Mucosa of gallbladder (tissue), 1 donor: ENCODE measurements around the gene SLC25A23. TPM values are rescaled to one million over a fixed set of nuclear protein-coding genes. Genes with fewer than 3 reads are reported as not detected.
"Not testable (repeated sequence)": the region's sequence is repeated elsewhere in the genome, so short reads cannot be mapped to it uniquely, and the experiment has no call there.

ENCODE experiments used
- DNase-seq: peaks from one replicate; pipeline ENCODE4 v3.0.0-alpha.2; 2020; ENCODE audit warnings: low spot score
- total RNA-seq: library from RNA; stranded (reverse); gene quantifications from one replicate; pipeline ENCODE4 v1.2.1, GENCODE V29; 2021
- donor health status: DM: no; HTN: no; CAD: no.

Gene SLC25A23
- total RNA-seq, 1 donor from 2014 or later, result 101 TPM

DNA sequence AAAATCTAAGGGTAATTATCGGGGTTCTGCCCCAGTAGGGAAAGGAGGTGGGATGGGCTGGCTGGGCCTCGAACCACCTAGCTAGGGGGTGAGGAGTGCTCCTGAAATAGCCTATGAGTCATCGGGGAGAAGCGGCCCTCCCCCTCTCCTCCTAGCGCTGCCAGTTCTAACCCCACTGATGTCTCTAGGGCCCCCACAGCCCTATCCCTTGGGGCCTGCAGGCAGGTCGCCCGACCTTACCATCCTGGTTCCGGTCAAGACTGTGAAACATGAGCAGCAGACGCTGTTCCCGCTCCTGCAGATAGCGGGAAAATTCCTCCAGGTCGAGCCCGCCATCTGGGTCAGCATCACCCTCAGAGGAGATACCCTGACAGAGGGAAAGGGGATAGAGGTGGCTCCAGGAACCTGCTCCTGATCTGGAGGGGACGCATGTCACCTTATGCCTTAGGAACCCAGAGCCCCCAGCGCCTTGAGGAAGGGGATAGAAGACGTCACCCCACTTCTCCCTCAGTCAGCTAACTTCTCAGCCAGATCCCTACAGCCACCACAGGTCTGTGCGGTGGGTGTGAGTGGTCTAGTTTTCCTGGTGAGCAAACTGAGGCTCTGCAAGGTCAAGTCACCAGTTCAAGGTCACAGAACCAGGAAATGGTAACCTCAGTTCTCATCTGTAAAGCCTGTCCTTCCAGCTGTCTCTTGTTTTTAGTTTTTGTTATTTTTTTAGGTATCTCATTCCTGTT, 1.5 kb downstream of the SLC25A23 start:
- no peak for DNase-seq

DNA sequence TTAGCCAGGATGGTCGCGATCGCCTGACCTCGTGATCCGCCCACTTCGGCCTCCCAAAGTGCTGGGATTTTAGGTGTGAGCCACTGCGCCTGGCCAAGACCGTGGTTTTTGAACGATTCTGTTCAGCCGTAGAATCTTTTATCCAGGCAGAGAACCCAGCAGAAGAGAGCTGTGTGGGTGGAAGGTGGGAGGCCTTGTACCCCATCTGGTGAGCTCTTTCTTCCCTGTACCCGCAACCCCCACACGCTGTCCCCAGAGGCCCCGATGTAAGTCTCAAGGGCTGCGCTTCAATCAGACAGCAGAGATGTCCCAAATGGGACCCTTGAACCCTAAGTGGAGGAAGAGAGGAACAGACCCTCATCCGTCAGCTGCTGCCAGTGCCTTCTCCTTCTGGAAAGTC, 3.7 kb downstream of the SLC25A23 start:
- DNase-seq, result no peak

DNA sequence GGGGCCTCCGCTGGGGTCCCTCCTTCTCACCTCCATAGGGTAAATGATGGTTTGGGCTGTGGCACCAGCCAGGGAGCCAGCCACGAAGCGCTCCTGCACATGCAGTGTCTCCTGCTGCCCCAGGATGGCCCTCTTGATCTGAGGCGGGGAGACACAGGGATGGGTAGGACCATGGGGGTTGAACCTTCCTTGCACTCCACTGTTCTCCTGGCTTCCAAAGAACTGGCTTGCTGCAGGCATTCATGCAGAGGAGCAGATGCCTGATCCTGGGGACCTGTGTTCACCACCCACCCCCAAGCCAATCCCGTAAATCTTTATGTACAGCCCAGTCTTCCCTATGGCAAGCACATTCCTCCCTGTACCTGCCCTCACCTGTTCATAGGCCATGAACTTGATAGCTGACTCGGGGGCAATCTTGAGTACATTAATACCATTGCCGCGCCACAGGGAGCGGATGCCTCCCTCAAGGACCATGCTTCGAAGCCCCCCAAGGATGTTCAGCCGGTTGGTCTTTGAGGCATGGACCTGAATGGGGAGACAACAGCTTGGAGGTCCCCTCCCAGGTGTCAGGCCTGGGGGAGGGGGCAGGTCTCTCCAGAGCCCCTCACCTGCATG, 5.5 kb downstream of the SLC25A23 start:
- DNase-seq, result no peak

DNA sequence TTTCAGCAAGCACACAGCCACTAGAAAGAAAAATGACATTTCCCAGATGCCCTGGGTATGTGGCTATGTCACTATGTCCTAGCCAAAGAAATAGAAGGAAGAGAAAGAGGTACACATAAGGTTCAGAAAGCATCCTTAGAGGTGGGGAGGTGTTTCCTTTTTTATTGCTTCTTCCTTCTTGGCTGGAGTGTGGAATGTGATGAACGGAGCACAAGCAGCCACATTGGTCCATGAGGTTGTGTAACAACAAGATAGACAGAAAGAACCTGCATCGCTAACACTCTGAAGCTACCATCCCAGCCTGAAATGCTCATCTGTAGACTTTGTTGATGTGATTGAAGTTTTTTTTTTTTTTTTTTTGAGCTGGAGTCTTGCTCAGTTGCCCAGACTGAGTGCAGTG, 6.7 kb downstream of the SLC25A23 start:
- DNase-seq, result no peak

DNA sequence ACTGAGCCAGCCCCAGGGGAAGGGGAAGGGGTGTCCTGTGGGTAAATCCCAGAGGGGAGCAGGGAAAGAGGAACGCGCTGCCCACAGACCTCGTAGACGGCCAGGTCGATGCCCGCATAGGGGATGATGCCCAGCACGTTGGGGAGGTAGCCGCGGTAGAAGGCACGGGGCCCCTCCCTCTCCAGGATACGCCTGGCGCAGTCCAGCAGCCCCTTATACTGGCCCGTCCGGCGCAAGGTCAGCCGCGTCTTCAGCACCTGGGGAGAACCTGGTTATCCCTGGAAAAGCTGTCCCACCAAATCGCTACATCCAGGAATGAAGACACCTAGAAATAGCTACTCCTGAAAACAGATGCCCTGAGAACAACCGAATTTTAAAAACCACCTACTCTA, 7.4 kb downstream of the SLC25A23 start:
- DNase-seq, result no peak

DNA sequence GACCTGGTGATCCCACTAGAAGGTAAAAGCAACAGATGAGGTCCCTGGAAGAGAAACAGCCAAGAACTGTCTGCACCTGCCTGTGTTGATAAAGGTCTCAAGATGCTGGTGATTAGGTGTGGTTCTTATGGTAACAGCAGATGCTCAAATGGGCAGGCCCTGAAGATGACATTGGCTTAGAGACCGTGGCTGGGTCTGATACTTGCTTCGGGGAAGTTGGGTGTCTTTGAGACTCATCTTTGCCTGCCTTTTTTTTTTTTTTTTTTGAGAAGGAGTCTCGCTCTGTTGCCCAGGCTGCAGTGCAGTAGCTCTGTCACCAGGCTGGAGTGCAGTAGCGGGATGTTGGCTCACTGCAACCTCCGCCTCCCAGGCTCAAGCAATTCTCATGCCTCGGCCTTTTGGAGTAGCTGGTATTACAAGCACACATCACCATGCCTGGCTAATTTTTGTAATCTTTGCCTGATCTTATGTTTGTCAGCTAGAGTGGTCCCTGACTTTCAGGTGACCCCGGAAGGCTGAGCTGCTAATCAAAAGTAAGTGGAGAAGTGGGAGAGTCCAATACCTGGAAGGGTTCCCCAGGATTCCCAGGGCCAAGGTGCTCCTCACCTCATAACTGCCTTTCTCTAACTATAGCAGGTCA, 7.9 kb downstream of the SLC25A23 start:
- no peak for DNase-seq

DNA sequence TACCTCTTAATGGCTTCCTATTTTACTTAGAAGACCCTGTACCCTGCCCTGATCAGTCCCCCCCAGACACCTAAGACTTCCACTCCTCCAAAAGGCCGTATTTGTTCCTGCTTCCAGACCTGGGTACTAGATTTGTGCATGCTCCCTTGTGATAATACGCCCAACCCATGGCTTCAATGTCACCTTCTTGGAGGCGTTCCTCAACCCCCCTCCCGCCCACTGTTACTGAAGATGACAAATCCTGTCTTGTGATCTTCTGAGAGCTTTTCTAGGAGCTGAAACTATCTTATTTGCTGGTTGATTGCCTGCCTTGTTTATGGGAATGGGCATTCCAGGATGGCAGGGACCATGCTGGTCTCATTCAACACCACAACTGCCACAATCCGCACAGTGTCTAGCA, 9.4 kb downstream of the SLC25A23 start:
- DNase-seq, result no peak

DNA sequence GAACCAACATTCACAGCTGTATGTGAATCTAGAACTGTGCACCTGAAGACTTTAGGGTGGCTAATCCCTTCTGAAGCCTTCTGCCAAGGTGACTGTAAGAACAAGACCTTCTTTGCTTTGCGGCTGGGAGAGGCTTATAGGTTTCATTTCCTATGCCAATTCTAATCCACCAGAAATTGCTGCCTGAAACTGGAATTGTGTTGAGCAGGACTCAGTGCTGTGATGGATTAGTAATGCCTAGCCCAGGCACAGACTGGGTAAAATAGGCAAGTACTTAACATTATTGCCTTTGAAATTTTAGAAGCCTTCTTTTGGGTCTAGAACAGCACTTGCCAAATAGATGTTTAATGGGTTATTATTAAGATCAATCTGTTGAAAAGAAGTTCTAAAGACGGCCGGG, 11.5 kb downstream of the SLC25A23 start:
- no peak for DNase-seq

DNA sequence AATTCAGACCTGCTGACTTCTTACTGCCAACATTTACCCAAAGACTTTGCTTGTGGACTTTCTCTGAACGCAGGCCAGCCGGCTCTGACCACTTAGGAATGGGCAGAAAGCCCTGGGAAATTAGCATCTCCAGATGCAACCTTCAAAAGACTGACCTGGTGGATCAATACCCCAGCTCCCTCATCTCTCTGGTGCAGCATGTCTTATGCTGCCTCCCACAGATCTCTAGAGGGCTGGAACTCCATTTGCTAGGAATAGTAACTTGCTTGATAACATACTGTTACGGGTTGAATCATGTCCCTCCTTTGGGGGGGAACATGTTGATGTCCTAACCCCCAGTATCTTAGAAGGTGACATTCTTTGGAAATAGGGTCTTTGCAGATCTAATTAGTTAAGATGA, 13.1 kb downstream of the SLC25A23 start:
- DNase-seq, result no peak

DNA sequence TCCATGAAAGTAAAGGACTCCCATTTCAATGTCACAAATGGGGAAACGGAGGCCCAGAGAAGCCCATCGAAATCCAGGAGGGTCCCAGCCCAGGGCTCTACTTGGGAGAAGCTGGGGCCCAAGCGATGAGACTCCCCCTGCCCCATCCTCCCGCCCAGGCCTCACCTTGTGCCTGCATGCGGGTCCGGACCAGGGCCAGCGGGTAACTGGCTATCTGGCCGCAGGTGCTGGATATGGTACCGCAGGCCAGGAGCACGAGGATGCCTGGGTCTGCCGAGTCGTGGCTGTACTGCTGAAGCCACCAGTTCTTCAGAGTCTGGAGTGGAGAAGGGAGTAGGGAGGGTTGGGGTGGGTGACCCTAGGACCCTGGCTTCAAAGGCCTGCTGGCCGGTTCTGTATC, 15.6 kb downstream of the SLC25A23 start:
- DNase-seq, result no peak

DNA sequence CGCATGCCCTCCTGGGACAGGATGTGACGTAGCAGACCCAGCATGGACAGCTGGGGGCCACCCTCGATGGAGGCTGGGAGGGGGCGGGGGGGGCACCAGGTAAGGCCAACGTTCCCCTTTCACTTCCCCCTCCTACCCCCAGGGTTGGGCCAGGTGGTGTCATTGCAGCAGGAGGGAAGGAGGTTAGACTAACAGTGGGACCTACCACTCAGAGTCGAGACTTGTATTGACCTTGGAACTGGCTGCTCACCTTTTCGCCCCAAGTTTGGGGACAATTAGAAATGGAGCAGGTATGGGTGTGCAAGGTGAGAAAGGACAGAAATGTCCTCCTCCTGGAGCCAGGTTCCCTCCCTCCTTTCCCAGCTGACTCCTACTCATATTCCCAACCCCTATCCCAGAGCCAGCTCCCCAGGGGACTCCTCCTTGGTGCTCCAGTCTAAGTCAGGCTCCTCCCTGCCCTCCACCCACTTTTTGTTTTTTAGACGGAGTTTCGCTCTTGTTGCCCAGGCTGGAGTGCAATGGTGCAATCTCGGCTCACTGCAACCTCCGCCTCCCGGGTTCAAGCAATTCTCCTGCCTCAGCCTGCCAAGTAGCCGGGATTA, 17.4 kb downstream of the SLC25A23 start:
- no peak for DNase-seq

DNA sequence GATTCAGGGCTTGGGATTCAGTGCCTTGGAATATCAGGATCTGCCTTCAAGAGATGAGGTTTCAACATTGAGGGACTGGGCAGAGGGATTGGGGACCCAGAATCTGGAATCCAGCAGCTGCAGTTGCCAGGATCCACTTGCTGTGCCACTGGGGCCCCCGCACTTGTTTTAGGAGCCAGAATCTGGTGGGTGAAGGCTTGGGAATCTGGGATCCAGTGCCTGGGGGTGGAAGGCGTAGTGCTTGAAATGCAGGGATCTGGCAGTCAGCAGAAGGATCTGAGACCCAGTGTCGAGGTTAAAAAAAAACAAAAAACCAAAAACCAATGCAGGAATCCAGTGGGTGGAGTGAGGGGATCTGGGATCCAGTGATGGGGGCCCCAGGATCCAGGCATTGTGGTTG, 18.7 kb downstream of the SLC25A23 start:
- DNase-seq, result no peak

DNA sequence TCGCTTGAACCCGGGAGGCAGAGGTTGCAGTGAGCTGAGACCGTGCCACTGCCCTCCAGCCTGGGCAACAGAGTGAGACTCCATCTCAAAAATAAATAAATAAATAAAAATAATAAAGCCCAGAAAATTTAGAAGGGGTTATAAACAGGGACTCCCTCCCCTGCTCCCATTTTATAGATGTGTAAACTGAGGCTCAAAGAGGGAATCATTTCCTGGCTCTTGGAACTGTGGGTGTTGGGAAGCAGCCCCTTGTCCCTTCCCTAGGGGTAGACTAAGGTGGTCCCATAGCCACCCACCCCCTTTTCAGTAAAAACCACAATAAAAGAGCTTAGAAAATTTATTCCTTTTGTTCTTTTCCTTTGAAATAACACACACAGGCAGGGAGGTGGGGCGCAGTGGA, 19.8 kb downstream of the SLC25A23 start:
- no peak for DNase-seq

DNA sequence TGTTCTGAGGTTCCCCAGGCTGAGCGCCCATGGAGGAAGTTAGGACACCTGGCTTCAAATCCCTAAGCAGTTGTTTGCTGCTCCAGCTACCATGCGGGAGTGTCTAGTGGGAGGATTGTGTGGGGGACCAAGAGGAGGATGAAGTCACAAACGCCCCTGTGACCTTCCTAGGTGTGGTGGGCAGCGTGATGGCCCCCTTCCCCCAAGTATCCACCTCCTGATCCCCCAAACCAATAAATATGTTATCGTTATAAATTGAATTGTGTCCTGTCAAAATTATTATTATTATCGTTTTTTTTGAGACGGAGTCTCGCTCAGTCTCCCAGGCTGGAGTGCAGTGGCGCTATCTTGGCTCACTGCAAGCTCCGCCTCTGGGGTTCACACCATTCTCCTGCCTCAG, 25.9 kb downstream of the SLC25A23 start, which contains the start of gene SLC25A41:
TSS of gene SLC25A41 (minus strand) at position 101 of the 400 bp plus-strand sequence. CDS start at position 31, 70 bp downstream.
- no peak for DNase-seq

DNA sequence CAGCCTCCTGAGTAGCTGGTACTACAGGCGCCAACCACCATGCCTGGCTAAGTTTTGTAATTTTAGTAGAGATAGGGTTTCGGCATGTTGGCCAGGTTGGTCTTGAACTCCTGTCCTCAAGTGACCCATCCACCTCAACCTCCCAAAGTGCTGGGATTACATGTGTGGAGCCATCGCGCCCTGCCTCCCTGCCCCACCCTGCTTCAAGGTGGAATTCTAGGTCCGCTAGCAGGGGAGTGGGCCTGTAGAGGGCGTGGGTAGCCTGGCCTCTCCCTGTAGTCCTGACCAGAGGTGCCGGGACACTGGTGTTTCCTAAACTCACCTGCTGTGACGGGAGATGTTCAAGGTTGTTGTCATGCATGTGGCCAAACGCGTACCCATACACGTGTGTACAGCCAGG, 26.4 kb downstream of the SLC25A23 start:
- DNase-seq, result no peak

DNA sequence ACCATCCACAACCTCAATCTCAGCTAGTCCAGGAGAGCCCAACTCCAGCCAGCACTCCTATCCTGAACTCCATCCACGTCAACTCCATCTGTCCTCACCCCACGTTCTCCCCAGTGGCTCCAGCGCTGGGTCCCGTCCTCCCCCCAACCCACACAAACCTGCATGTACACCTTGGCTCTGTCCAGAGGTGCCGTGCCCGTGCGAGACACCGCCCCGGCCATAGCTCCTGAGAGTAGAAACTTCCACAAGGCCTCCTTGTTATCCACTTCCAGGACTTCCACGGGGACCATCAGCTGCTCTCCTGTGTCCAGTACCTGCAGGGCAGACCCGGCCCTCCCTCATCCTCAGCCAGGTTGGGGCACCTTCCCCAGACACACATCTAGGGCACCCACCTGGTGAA, 27.7 kb downstream of the SLC25A23 start:
- DNase-seq, result no peak

DNA sequence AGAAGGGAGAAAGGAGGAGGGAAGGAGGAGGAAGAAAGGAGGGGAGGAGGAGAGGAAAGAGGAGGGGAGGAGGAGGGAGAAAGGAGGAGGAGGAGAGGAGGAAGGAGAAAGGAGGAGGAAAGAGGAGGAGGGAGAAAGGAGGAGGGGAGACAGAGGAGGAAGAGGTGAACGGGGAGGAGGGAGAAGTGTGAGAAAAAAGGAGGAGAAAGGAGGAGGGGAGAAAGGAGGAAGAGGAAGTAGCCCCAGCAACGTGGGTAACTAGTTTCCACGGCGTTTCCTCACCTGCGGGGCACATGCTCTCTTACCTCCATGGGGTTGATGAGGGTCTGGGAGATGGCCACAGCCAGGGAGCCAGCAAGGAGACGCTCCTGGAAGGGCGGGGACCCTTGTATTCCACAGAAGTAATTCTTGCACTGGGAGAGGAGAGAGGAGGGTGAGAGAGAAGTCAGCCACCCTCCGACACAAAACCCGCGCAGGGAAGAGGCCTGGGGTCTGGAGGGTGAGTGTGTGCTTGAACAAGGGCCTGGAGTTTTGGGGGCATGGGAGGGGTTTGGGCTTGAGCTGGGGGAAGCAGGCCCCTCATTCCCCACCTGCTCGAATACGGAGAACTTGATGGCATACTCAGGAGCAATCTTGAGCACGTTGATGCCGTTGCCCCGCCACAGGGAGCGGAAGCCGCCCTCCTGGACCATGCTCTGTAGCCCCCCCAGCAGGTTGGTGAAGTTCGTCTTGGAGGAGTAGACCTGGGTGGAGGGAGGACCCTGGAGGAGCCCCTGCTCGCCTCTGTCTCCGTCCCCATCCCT, 30.0 kb downstream of the SLC25A23 start:
- DNase-seq, result no peak

DNA sequence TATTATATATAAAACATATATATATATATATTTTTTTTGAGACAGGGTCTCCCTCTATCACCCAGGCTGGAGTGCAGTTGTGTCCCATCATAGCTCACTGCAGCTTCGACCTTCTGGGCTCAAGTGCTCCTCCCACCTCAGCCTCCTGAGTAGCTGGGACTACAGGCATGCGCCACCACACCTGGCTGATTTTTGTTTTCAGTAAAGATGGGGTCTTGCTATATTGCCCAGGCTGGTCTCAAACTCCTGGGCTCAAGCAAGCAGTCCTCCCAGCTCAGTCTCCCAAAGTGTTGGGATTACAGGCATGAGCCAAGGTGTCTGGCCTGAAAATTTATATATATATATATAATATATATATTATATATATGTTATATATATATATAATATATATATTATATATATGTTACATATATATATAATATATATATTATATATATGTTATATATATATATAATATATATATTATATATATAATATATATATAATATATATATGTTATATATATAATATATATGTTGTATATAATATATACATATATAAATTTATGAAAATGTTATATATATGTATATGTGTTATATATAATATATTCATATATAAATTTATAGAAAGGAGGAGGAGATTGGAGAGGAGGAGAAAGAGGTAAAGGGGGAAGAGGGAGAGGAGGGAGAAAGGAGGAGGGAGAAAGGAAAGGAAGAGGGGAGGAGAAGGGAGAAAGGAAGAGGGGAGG, 30.7 kb downstream of the SLC25A23 start:
- DNase-seq, result not testable (repeated sequence)

DNA sequence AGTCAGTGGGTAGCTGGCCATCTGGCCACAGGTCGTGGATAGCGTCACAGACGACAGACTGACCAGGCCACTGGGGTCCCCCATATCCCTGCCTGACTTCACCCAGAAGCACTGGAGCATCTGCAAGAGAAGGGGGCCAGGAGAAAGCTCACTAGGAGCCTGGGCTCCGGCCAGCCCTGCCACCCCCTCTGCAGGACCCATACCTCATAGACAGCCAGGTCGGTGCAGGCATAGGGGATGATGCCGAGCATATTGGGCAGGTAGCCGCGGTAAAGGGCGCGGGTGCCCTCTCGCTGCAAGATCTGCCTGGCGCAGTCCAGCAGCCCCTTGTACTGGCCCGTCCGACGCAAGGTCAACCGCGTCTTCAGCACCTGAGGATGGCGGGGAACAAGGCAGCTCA, 32.5 kb downstream of the SLC25A23 start:
- DNase-seq, result no peak

DNA sequence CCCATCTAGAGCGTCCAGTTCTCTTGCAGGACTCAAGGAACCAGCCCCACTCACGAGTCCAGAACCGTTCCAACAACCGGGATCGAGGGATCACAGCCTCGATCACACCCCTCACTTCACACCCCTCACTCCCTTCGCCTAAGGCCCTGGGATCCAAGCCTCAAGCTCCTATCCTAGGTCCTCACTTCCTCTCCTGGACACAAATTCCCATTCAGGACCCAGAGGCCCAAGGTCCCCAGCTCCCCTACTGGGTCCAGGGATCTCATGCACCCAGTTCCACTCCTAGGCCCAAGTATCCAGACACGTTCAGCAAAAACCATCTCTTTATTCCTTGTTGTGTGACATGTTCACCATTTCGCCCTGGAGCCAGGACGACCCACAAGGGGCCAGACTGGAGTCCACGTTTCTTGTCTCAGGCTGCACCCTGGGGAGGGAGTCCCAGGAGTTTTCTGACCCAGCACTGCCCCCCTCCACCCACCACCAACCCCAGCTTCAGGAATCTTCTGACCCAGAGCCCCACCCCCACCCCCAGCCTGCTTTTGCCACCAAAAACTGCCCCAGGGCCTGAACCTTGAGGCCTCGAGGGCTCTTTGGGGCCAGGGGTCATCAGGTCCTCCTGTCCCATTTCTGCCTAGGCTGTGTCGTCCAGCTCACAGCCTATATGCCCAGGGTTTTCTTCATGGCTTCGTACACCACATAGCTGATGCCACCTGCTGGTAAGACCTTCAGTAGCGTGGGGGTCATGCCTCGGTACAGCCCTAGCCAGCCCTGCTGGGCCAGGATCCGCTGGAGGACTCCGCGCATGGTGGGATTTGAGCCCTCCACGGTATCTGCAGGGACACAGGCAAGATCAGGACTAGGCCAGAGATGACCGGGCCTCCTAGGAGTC, 33.6 kb downstream of the SLC25A23 start:
- DNase-seq, result no peak
